Measurements from ENCODE around the gene ABR.

DNA sequence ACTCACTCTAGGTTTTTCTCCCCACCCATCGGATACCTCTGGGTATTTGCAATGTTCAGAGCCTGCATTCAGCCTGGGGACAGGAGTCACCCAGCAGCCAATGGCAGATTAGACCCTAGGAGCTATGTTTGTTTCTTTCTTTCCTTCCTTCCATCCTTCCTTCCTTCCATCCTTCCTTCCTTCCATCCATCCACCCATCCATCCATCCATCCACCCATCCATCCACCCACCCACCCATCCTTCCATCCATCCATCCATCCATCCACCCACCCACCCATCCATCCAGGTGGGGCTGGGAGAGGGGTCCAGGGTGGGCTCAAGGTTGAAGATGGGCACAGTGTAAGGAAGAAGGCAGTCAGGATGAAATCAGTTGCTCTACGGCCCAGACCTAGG, 142.9 kb downstream of the ABR start:
- TF ChIP-seq, protein P1, sequence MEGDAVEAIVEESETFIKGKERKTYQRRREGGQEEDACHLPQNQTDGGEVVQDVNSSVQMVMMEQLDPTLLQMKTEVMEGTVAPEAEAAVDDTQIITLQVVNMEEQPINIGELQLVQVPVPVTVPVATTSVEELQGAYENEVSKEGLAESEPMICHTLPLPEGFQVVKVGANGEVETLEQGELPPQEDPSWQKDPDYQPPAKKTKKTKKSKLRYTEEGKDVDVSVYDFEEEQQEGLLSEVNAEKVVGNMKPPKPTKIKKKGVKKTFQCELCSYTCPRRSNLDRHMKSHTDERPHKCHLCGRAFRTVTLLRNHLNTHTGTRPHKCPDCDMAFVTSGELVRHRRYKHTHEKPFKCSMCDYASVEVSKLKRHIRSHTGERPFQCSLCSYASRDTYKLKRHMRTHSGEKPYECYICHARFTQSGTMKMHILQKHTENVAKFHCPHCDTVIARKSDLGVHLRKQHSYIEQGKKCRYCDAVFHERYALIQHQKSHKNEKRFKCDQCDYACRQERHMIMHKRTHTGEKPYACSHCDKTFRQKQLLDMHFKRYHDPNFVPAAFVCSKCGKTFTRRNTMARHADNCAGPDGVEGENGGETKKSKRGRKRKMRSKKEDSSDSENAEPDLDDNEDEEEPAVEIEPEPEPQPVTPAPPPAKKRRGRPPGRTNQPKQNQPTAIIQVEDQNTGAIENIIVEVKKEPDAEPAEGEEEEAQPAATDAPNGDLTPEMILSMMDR (IDR thresholded peaks at IDR 0.05; ENCODE audit: low read depth, low read length), result no peak
- no peak for TF ChIP-seq EZH2phosphoT487 (IDR thresholded peaks at IDR 0.05; ENCODE audit: low read depth)

All from OCI-LY3 (cell line).